Stimulated activated CD4-positive, alpha-beta T cell treated with anti-CD3 and anti-CD28 coated beads, Interleukin-15, amount 100 ng/mL, for 48 hours (primary cell): ENCODE data around the gene UVRAG.

Source experiments
- DNase-seq, 2 donors: peaks; one replicate each; pipeline ENCODE4 v3.0.0-alpha.2; 2020; ENCODE audit warnings: low read depth in 2 of 2

UVRAG gene

GRCh38 chr11:75814677-75815344, at the start of gene UVRAG:
UVRAG (plus strand) TSS chr11:75815210; CDS start chr11:75815408, 198 bp downstream.
- DNase-seq = peak; percentile 95 to 97

GRCh38 chr11:75766443-75767227, 48.4 kb upstream of the UVRAG start:
- no peak for DNase-seq

GRCh38 chr11:75767228-75767572, 47.8 kb upstream of the UVRAG start:
- DNase-seq = no peak

DNA sequence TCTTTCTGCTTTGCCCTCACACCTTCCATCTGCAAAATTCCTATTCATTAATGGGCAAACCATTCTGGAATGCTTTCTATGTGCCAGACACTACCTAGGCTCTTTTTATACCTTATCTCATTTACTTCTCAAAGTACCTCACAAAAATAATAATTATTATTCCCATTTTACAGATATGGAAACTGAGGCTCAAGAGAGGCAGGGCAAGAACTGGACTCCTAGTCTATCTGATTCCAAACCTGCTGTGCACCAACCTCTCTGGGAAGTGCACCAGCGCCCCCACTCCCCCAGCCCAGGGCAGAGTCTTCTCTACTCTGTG, 47.3 kb upstream of the UVRAG start:
- DNase-seq = no peak

DNA sequence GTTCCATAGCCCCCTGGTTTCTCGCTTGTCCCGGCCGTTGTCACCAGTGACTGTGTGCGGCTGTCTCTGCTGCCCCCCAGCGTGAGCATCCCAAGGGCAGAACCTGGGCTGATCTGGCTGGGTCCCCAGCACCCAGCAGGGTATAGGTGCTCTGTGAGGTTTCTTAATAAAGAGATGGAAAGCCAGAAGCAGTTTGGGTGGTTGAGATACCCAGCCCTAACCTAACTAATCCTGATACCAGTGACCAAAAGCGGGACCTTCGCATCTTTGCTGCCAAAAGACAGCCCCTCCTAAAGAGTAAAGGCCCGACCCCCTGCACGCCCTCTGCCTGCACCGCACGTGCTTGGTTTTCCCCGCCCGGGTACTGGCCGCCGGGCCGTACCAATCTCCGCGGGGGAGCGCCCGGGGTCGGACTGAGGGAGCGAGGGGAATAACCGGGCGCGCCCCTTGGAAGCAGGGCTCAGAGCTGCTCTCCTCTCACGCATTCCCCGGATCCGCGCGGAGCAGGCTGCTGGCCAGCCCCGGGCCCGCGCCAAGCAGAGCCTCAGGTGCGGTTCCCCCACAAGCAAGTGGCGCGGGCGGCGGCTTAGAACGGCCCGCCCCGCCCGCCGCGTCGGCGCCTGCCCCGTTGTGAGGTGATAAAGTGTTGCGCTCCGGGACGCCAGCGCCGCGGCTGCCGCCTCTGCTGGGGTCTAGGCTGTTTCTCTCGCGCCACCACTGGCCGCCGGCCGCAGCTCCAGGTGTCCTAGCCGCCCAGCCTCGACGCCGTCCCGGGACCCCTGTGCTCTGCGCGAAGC, 46.7 kb upstream of the UVRAG start, which contains the start of gene DGAT2:
TSS of gene DGAT2 (plus strand) at position 667 of the 797 bp plus-strand sequence. CDS start 214 bp downstream, outside the sequence.
- DNase-seq = peak; percentile 41 to 55

DNA sequence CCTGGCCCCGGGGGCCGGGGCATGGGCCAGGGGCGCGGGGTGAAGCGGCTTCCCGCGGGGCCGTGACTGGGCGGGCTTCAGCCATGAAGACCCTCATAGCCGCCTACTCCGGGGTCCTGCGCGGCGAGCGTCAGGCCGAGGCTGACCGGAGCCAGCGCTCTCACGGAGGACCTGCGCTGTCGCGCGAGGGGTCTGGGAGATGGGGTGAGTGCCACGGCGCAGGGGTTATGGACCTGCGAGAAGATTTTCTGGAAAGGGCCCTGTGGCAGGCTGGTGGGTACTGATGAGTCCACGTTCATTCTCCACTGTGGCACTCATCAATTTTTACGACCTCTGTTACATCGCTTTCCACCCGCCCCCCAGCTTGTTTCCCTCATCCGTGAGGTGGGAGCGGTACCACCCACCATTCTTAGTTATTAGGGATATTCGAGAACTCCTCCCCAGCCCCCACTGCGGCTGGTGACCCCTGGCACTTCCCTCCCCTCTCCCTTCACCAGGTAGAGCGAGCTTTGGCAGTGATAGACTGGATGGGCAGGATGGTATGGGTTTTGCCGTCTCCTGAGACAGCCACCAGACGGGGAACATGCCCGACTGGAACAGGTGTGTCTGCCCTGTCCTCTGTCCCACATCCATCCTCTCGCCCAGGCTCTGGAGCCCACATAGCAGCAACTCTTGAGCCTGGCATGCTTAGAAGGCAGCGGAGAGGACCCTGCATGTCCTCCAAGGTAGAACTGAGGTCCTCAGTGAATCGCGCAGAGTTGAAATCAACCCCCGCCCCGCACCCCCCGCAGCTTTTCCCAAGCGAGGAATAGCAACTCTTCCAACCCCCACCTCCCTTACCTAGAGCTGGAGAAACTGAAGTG, 45.9 kb upstream of the UVRAG start:
- no peak for DNase-seq

GRCh38 chr11:75770102-75770501, 44.9 kb upstream of the UVRAG start:
- DNase-seq = no peak

- no peak for DNase-seq
Observed at GRCh38 chr11:75771646-75772410, 43.2 kb upstream of the UVRAG start.

- DNase-seq = no peak
Observed at GRCh38 chr11:75773595-75774353, 41.2 kb upstream of the UVRAG start.

DNA sequence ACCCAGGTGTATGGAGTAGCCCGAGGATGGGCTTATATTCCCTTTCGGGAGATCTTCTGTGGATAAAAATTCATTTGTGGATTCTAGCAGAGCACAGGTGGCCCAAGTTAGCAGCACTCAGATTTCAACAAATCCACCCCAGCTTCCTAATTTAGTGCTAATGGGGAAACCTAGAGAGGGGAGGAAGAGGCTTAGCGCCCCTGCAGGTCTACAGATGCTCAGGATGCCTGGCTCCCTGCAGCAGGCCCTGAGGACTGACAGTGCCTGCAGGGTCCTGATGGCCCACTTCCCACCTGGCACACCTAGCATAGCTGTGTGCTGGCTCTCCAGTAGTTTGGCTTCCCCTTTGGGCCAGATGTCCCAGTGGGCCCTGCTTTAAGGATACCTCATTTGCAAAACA, 40.0 kb upstream of the UVRAG start:
- DNase-seq = no peak

GRCh38 chr11:75776546-75776945, 38.5 kb upstream of the UVRAG start:
- no peak for DNase-seq

DNA sequence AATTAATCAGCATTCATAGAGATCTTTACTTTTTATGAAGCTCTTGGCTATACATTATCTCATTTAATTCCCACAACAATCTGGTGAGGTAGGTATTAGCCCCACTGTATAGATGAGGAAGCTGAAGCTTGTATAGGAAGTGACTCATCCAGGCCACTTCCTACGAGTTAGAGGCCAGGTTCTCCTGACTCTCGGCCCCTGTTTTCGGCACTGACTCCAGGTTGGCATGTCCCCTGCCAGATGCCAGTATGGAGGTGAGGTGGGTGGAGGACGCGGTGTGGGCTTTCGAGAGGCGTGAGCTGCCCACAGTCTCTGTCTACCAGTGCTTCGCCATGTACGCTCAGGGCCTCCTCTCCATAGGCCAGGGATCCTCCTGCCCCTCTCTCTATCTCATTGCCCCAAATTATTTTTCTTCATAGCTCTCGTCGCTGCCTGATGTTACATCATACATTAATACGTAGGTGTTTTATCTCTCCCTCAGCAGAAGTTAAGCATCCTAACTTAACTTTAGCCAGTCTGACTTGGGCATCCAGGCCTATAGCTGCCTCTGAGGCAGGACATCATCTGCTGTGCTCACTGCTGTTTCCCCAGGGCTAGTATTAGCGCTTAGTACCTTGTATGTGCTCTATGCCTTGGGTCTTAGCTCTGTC, 37.4 kb upstream of the UVRAG start:
- DNase-seq = no peak

- DNase-seq = no peak
Observed at GRCh38 chr11:75778962-75779361, 36.0 kb upstream of the UVRAG start.

- no peak for DNase-seq
Observed at GRCh38 chr11:75779960-75780359, 35.0 kb upstream of the UVRAG start.

GRCh38 chr11:75780888-75781287, 34.1 kb upstream of the UVRAG start:
- DNase-seq = no peak

- DNase-seq = no peak
Observed at GRCh38 chr11:75781296-75781695, 33.7 kb upstream of the UVRAG start.

DNA sequence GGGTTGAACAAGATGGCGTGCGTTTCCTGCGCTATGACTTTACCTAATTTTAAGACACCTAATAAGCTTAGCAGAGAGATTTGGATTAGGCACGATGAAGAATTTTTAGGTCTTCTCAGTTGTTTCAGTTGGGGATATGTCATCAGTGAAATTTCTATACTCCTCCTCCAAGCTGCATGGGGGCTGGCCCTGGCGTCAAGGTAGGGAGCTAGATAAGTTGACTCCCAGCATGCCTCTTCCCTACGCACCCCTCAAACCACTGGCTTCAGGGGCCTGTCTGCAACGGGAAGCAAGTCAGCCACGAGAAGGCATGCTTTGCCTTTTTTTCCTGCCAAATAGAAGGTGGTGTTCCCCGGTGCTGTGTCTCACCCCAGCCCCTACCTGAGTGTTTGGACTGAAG, 33.2 kb upstream of the UVRAG start:
- DNase-seq = no peak

DNA sequence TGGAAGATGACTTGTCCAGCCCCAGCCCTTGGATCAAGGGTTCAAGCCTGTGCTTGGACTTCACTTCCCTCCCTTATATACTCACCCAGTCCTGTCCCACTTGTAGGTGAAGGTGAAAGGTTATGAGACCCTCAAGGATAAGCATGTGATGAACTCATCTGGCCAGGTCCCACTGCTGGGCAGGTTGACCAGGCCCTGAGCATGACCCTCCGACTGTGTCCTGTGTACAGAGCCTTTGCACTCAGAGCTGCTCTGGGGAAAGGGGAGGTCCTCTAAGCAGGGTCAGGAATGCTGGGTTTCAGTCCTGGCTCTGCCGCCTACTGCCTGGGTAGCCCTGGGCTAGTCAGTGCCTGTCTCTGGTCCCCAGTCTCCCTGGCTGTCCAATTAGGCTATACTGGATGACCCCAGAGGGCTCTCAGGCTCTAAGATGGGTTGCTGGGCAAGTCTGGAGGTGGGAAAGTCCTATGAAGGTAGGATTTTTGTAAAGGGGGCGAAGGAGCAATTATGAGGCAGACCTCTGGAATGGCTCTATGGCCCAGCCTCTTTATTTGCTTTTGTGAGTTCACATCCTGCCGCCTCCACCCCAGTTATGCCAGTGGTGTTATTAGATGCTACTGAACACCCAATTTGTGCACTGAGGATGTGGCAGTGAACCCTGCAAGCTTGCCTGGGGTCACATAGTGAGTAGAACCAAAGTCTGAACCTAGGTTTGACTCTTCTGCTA, 32.3 kb upstream of the UVRAG start:
- no peak for DNase-seq
